WI38 (cell line): ENCODE measurements around the gene ASS1.

Experiments
- H3K4me3 ChIP-seq: 2 replicates; pipeline ENCODE4 v1.5.1; 2011; ENCODE audit warnings: low read depth, mild to moderate bottlenecking, control low read depth, low read length
- CTCF ChIP-seq: IDR thresholded peaks from 2 replicates; pipeline ENCODE4 v1.5.1; 2012; ENCODE audit warnings: low read depth, mild to moderate bottlenecking, control low read depth, low read length

Gene ASS1

GRCh38 chr9:130402243-130402642 is 42.5 kb upstream of the ASS1 start:
- no peak overlapping the region for H3K4me3 ChIP-seq
- no peak for TF ChIP-seq CTCF

GRCh38 chr9:130402645-130403440 is 41.9 kb upstream of the ASS1 start:
- no peak overlapping the region for H3K4me3 ChIP-seq
- TF ChIP-seq CTCF, result no peak

GRCh38 chr9:130405657-130406257 is 39.0 kb upstream of the ASS1 start:
- TF ChIP-seq CTCF, result no peak
- no peak overlapping the region for H3K4me3 ChIP-seq

GRCh38 chr9:130406278-130406895 is 38.4 kb upstream of the ASS1 start:
- no peak for TF ChIP-seq CTCF
- H3K4me3 ChIP-seq, result no peak overlapping the region

GRCh38 chr9:130407916-130408663 is 36.7 kb upstream of the ASS1 start:
- no peak overlapping the region for H3K4me3 ChIP-seq
- TF ChIP-seq CTCF, result no peak

GRCh38 chr9:130408669-130409068 is 36.1 kb upstream of the ASS1 start:
- no peak overlapping the region for H3K4me3 ChIP-seq
- TF ChIP-seq CTCF, result no peak
